Liver (tissue), 3 donors: ENCODE results near the gene CGRRF1.

Experiments used
- ATF3 ChIP-seq: IDR thresholded peaks from 2 replicates; pipeline ENCODE4 v1.6.1; 2016; ENCODE audit warnings: antibody characterized with exemption
- CTCF ChIP-seq: fragments of 150-350 bp; IDR thresholded peaks from 2 replicates; pipeline ENCODE4 v1.5.1; 2017; ENCODE audit warnings: improper control_type of control experiment, low read depth, low read length; ENCODE audit not compliant: missing input control
- EGR1 ChIP-seq, 2 donors: IDR thresholded peaks; 2 replicates each; pipeline ENCODE4 v1.6.1; 2016 to 2018; ENCODE audit warnings: antibody characterized with exemption in 2 of 2, low read depth in 2 of 2
- FOXA1 ChIP-seq: IDR thresholded peaks from 2 replicates; pipeline ENCODE4 v1.6.1; 2016; ENCODE audit warnings: antibody characterized with exemption
- GABPA ChIP-seq, 2 donors: IDR thresholded peaks in 1 of 2; conservative IDR thresholded peaks in 1 of 2; 2 replicates each; pipeline ENCODE4 v1.6.1; 2016; ENCODE audit warnings: antibody characterized with exemption in 2 of 2, mild to moderate bottlenecking in 1 of 2, moderate library complexity in 1 of 2
- HNF4G ChIP-seq: IDR thresholded peaks from 2 replicates; pipeline ENCODE4 v1.6.1; 2016; ENCODE audit warnings: antibody characterized with exemption
- JUND ChIP-seq, 2 donors: IDR thresholded peaks; 2 replicates each; pipeline ENCODE4 v1.6.1; 2016; ENCODE audit warnings: antibody characterized with exemption in 2 of 2
- MAX ChIP-seq: IDR thresholded peaks from 2 replicates; pipeline ENCODE4 v1.6.1; 2016; ENCODE audit warnings: antibody characterized with exemption
- RAD21 ChIP-seq, 2 donors: IDR thresholded peaks; 2 replicates each; pipeline ENCODE4 v1.6.1; 2016; ENCODE audit warnings: antibody characterized with exemption in 2 of 2, mild to moderate bottlenecking in 2 of 2
- REST ChIP-seq: IDR thresholded peaks from 2 replicates; pipeline ENCODE4 v1.6.1; 2016; ENCODE audit warnings: antibody characterized with exemption, mild to moderate bottlenecking
- RXRA ChIP-seq, 2 donors: IDR thresholded peaks; 2 replicates each; pipeline ENCODE4 v1.6.1; 2017 to 2018; ENCODE audit warnings: antibody characterized with exemption in 2 of 2, mild to moderate bottlenecking in 1 of 2
- SP1 ChIP-seq: IDR thresholded peaks from 2 replicates; pipeline ENCODE4 v1.6.1; 2018; ENCODE audit warnings: antibody characterized with exemption, mild to moderate bottlenecking
- TAF1 ChIP-seq: conservative IDR thresholded peaks from 2 replicates; pipeline ENCODE4 v1.6.1; 2016; ENCODE audit warnings: antibody characterized with exemption, mild to moderate bottlenecking
- YY1 ChIP-seq: IDR thresholded peaks from 2 replicates; pipeline ENCODE4 v1.6.1; 2016; ENCODE audit warnings: antibody characterized with exemption, mild to moderate bottlenecking
- donor health status: healthy.
- donor health status: healthy.

- TF ChIP-seq CTCF = no peak
- no peak for TF ChIP-seq REST
- TF ChIP-seq GABPA (IDR thresholded peaks at IDR 0.05 in 1 of 2, conservative IDR thresholded peaks at IDR 0.05 in 1 of 2) = no peak
- no peak for TF ChIP-seq SP1
- no peak for TF ChIP-seq YY1
- no peak for TF ChIP-seq MAX
- TF ChIP-seq RAD21 (IDR thresholded peaks at IDR 0.05) = no peak
- no peak for TF ChIP-seq TAF1
- no peak for TF ChIP-seq ATF3
- TF ChIP-seq HNF4G = no peak
- TF ChIP-seq FOXA1 = no peak
- TF ChIP-seq JUND (IDR thresholded peaks at IDR 0.05) = no peak
- TF ChIP-seq RXRA (IDR thresholded peaks at IDR 0.05) = no peak
- no peak for TF ChIP-seq EGR1 (IDR thresholded peaks at IDR 0.05; ENCODE audit: low read depth in 2 of 2)
Measured at GRCh38 chr14:54579621-54580020, 69.9 kb downstream of the CGRRF1 start.
